Fibroblast of peridontal ligament (primary cell): Measurements from ENCODE around the gene OTOP2.

Source experiments
- DNase-seq: peaks from one replicate; pipeline ENCODE4 v3.0.0-alpha.2; 2010; ENCODE audit errors: extremely low read depth

Gene OTOP2

DNA sequence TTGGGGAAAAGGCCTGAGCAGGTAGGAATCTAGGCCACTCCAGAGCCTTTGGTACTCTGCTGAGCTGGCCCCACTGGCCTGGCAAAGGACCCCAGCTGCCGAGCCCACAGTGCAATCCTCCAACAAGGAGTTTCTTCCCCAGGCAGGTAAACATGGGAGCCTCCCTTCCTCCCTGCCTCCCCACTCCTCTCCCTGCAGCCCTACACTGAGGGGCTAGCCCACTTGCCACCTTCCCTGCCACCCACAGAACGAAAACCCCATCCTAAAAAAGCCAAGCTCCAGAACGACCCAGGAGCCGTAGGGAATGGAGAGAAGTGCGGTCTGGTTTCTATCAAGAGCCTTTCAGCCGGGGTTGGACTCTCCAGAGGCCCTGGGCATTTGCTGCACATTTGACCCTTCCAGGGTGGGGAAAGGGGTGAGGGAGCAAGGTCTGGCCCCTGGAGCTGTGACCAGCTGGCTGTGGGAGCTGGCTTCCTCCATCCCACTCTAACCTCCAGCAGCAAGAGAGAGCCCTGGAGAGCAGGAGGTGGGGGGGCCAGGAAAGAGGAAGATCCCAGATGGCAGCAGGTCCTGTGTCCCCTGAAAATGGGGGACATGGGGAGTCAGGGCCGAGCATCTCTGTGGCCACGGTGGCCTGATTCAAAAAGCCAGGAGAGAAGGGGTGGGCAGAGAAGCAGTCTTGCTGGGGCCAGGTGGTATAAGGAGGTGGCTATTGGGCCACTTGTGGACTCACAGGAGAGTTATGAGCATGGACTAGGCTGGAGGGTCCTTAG, 47.2 kb downstream of the OTOP2 start:
- DNase-seq, result no peak

- no peak for DNase-seq
Observed at GRCh38 chr17:74971842-74972106, 47.7 kb downstream of the OTOP2 start.

DNA sequence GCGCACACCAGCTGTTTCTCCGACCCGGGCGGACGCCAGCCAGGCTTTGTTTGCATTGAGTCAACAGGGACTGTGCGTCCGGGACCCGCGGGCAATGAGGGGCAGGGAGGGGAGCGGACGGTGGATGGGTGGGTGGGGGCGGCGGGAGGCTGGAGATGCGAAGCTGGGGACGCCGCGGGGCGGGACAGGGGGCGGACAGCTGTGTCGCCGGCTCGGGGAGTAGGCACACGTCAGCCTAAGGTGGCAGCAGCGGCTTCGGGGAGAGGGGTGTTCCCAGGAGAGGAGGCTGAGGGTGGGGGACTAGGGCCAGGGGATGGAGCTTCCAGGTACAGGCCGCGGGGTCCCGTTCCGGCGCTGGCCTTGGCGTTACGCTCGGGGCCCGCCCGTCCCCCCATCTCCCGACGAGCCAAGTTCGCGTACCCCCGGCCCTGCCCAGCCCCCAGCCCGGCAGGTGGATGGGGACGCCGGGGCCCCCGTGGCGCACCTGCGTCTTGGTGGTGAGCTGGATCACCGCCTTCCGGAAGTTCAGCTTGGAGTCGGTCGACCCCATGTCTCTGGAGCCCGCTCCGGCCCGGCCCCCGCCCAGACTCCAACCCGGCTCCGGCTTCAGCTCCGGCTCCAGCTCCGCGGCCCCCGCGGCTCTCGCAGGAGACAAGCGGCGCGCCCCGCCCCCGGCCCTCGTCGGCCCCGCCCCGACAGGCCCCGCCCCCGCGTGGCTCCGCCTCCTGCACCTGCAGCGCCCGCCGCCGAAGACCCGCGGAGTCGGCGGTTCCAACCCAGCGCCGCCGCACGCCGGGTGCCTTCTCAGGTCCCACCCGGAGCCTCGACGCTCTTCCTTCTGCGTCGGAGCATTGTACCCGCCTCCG, 48.3 kb downstream of the OTOP2 start, which contains the start of gene HID1:
Gene HID1, minus strand, starts transcription at position 653 of the 866 bp plus-strand sequence. Its CDS starts 103 bp downstream, at position 550.
- DNase-seq, result no peak

GRCh38 chr17:74972973-74973328, 48.9 kb downstream of the OTOP2 start:
- DNase-seq, result no peak

- DNase-seq, result no peak
Observed at GRCh38 chr17:74975943-74976342, 51.9 kb downstream of the OTOP2 start.

- DNase-seq, result no peak
Observed at GRCh38 chr17:74977802-74978201, 53.7 kb downstream of the OTOP2 start.

- no peak for DNase-seq
Observed at GRCh38 chr17:74978240-74978639, 54.2 kb downstream of the OTOP2 start.

- DNase-seq, result no peak
Observed at GRCh38 chr17:74979408-74980146, 55.5 kb downstream of the OTOP2 start.

DNA sequence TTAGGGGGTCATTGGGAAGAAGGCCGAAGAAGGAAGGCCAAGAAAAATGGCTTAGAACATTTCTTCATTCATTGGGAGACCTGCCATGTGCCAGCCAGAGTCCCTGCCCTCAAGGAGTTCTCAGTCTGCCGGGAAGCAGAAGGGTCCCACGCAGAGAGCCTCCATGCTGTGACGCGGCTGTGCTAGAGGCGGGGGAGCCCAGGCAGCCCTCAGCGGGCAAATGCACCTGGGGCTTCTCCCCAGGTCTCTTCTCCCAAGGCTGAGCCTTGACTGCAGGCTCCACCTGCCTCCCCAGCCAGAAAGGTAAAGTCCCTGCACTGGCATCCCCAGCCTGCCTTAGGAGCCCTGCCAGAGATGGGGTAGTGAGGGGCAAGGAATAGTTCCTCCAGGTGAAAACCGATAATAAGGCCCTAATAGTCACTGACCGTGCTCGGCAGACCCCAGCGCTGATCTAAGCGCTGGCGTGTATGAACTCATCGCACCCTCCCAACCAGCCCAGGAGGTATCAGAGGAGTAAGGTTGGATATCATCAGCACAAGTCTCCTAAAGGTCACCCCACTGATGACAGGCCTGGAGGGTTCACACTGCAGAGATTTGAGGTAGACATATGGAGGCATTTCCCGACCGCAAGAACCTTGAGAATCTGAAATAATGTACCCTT, 57.4 kb downstream of the OTOP2 start:
- DNase-seq, result no peak

- peak; percentile 40 for DNase-seq
Observed at GRCh38 chr17:74981979-74982662, 58.0 kb downstream of the OTOP2 start.

GRCh38 chr17:74982663-74983313, 58.7 kb downstream of the OTOP2 start:
- peak; percentile 11 for DNase-seq
